Adipose tissue (tissue), 3 donors: ENCODE data around the gene ZNF385B. TPM values are rescaled to one million over a fixed set of nuclear protein-coding genes. Genes with fewer than 3 reads are reported as not detected.

Experiments
- H3K27ac ChIP-seq: one replicate; pipeline ENCODE4 v1.5.1; 2013; ENCODE audit warnings: low read depth, low read length
- WGBS, 3 donors: extraction: QIAGEN DNeasy Blood & Tissue Kit; methylation state at CpG; one replicate each; pipeline ENCODE4 v1.1.7; 2013; 5-methylcytosine and 5-hydroxymethylcytosine counted together
- polyA plus RNA-seq, 3 donors: library from polyadenylated mRNA; stranded (reverse); fragments of 200-250 nt; gene quantifications; one replicate each; pipeline ENCODE4 v1.2.3, GENCODE V29; 2013
- donor health status: healthy with polysubstance abuse.
- donor health status: Bipolar disorder and iron deficiency.
- donor health status: healthy.

Gene ZNF385B
- polyA plus RNA-seq, 3 donors: 0.10 to 6.2 (median 0.74) TPM

GRCh38 chr2:179772346-179772745 is 89.1 kb downstream of the ZNF385B start:
- WGBS, 3 donors: 86 to 92% (median 91%) methylated on average over 1 of the region's 1 CpG
- H3K27ac ChIP-seq: no peak overlapping the region

- H3K27ac ChIP-seq: no peak overlapping the region
- WGBS, 3 donors: 75 to 85% (median 84%) methylated on average over 4 of the region's 4 CpGs
Measured at GRCh38 chr2:179771791-179772190, 89.6 kb downstream of the ZNF385B start.

GRCh38 chr2:179770029-179770428 is 91.4 kb downstream of the ZNF385B start:
- H3K27ac ChIP-seq: no peak overlapping the region
- 64 to 75% (median 72%) methylated on average over 1 of the region's 1 CpG for WGBS, 3 donors

GRCh38 chr2:179769323-179769722 is 92.1 kb downstream of the ZNF385B start:
- 73 to 85% (median 82%) methylated on average over 8 of the region's 8 CpGs for WGBS, 3 donors
- no peak overlapping the region for H3K27ac ChIP-seq

GRCh38 chr2:179768765-179769164 is 92.6 kb downstream of the ZNF385B start:
- H3K27ac ChIP-seq: no peak overlapping the region
- WGBS, 3 donors: 35 to 53% (median 38%) methylated on average over 1 of the region's 1 CpG

- H3K27ac ChIP-seq: no peak overlapping the region
- WGBS, 3 donors: 69 to 77% (median 69%) methylated on average over 2 of the region's 2 CpGs
Measured at GRCh38 chr2:179765666-179766065, 95.7 kb downstream of the ZNF385B start.

GRCh38 chr2:179764710-179765109 is 96.7 kb downstream of the ZNF385B start:
- 85 to 89% (median 89%) methylated on average over 1 of the region's 1 CpG for WGBS, 3 donors
- no peak overlapping the region for H3K27ac ChIP-seq

- 91 to 92% (median 91%) methylated on average over 3 of the region's 3 CpGs for WGBS, 3 donors
- H3K27ac ChIP-seq: no peak overlapping the region
Measured at GRCh38 chr2:179758636-179759035, 102.8 kb downstream of the ZNF385B start.

- H3K27ac ChIP-seq: no peak overlapping the region
- 13 to 14% (median 13%) methylated on average over 4 of the region's 4 CpGs for WGBS, 3 donors
Measured at GRCh38 chr2:179751163-179751809, 110.1 kb downstream of the ZNF385B start.

GRCh38 chr2:179749210-179749609 is 112.2 kb downstream of the ZNF385B start:
- 23 to 45% (median 32%) methylated on average over 1 of the region's 1 CpG for WGBS, 3 donors
- no peak overlapping the region for H3K27ac ChIP-seq

- no peak overlapping the region for H3K27ac ChIP-seq
- WGBS, 3 donors: 86 to 91% (median 89%) methylated on average over 5 of the region's 5 CpGs
Measured at GRCh38 chr2:179746981-179747380, 114.4 kb downstream of the ZNF385B start.

- H3K27ac ChIP-seq: no peak overlapping the region
- WGBS, 3 donors: 58 to 71% (median 58%) methylated on average over 5 of the region's 5 CpGs
Measured at GRCh38 chr2:179745635-179746256, 115.7 kb downstream of the ZNF385B start.

GRCh38 chr2:179744401-179744800 is 117.0 kb downstream of the ZNF385B start:
- WGBS, 3 donors: 73 to 82% (median 76%) methylated on average over 5 of the region's 5 CpGs
- H3K27ac ChIP-seq: no peak overlapping the region

GRCh38 chr2:179741317-179741716 is 120.1 kb downstream of the ZNF385B start:
- no peak overlapping the region for H3K27ac ChIP-seq

- no peak overlapping the region for H3K27ac ChIP-seq
- WGBS, 3 donors: 46 to 86% (median 67%) methylated on average over 1 of the region's 1 CpG
Measured at GRCh38 chr2:179729966-179730365, 131.4 kb downstream of the ZNF385B start.

GRCh38 chr2:179726461-179727180 is 134.8 kb downstream of the ZNF385B start:
- no peak overlapping the region for H3K27ac ChIP-seq

GRCh38 chr2:179724403-179724802 is 137.0 kb downstream of the ZNF385B start:
- H3K27ac ChIP-seq: no peak overlapping the region

More at GRCh38 chr2:179726461-179727180, 134.8 kb downstream of the ZNF385B start:
- 89 to 94% (median 90%) methylated on average over 5 of the region's 5 CpGs for WGBS, 3 donors

GRCh38 chr2:179720173-179720772 is 141.1 kb downstream of the ZNF385B start:
- no peak overlapping the region for H3K27ac ChIP-seq

GRCh38 chr2:179715871-179716270 is 145.5 kb downstream of the ZNF385B start:
- 79 to 93% (median 80%) methylated on average over 1 of the region's 1 CpG for WGBS, 3 donors
- no peak overlapping the region for H3K27ac ChIP-seq
